Measurements from ENCODE around the gene BICC1.

The BICC1 gene

GRCh38 chr10:58651040-58651439 is 138.4 kb downstream of the BICC1 start:
- no peak for DNase-seq (ENCODE audit: low spot score)

GRCh38 chr10:58651742-58652141 is 139.1 kb downstream of the BICC1 start:
- DNase-seq (ENCODE audit: low spot score) = no peak

GRCh38 chr10:58653139-58653538 is 140.5 kb downstream of the BICC1 start:
- no peak for DNase-seq (ENCODE audit: low spot score)

- no peak for DNase-seq (ENCODE audit: low spot score)
These were observed 148.0 kb downstream of the BICC1 start for GRCh38 chr10:58660575-58661255.

- DNase-seq (ENCODE audit: low spot score) = no peak
These were observed 148.7 kb downstream of the BICC1 start for GRCh38 chr10:58661336-58661735.

- no peak for DNase-seq (ENCODE audit: low spot score)
These were observed 149.2 kb downstream of the BICC1 start for GRCh38 chr10:58661902-58662301.

GRCh38 chr10:58662314-58662713 is 149.6 kb downstream of the BICC1 start:
- no peak for DNase-seq (ENCODE audit: low spot score)

GRCh38 chr10:58665361-58665760 is 152.7 kb downstream of the BICC1 start:
- no peak for DNase-seq (ENCODE audit: low spot score)

- no peak for DNase-seq (ENCODE audit: low spot score)
These were observed 153.4 kb downstream of the BICC1 start for GRCh38 chr10:58666024-58666423.

GRCh38 chr10:58667658-58668310 is 155.1 kb downstream of the BICC1 start:
- DNase-seq (ENCODE audit: low spot score) = no peak

GRCh38 chr10:58672845-58673244 is 160.2 kb downstream of the BICC1 start:
- no peak for DNase-seq (ENCODE audit: low spot score)

GRCh38 chr10:58674251-58674650 is 161.6 kb downstream of the BICC1 start:
- DNase-seq (ENCODE audit: low spot score) = no peak

- DNase-seq (ENCODE audit: low spot score) = no peak
These were observed 162.6 kb downstream of the BICC1 start for GRCh38 chr10:58675321-58675720.

- no peak for DNase-seq (ENCODE audit: low spot score)
These were observed 178.9 kb downstream of the BICC1 start for GRCh38 chr10:58691528-58691927.

- no peak for DNase-seq (ENCODE audit: low spot score)
These were observed 181.2 kb downstream of the BICC1 start for GRCh38 chr10:58693919-58694318.

- no peak for DNase-seq (ENCODE audit: low spot score)
These were observed 182.3 kb downstream of the BICC1 start for GRCh38 chr10:58695022-58695421.

GRCh38 chr10:58696736-58697135 is 184.1 kb downstream of the BICC1 start:
- no peak for DNase-seq (ENCODE audit: low spot score)

- DNase-seq (ENCODE audit: low spot score) = no peak
These were observed 185.0 kb downstream of the BICC1 start for GRCh38 chr10:58697691-58698090.

- no peak for DNase-seq (ENCODE audit: low spot score)
These were observed 186.2 kb downstream of the BICC1 start for GRCh38 chr10:58698777-58699356.

GRCh38 chr10:58700591-58700990 is 187.9 kb downstream of the BICC1 start:
- DNase-seq (ENCODE audit: low spot score) = no peak

- DNase-seq (ENCODE audit: low spot score) = no peak
These were observed 188.9 kb downstream of the BICC1 start for GRCh38 chr10:58701405-58702135.

GRCh38 chr10:58704226-58704625 is 191.6 kb downstream of the BICC1 start:
- no peak for DNase-seq (ENCODE audit: low spot score)

GRCh38 chr10:58704671-58705141 is 192.0 kb downstream of the BICC1 start:
- DNase-seq (ENCODE audit: low spot score) = no peak

All from SW480 (cell line).